ENCODE results near the gene ANKMY1. TPM values are rescaled to one million over a fixed set of nuclear protein-coding genes. Genes with fewer than 3 reads are reported as not detected.

ANKMY1 gene
- polyA plus RNA-seq, 3 donors, result 2.1 to 22.9 (median 2.9) TPM

GRCh38 chr2:240434728-240435456 is 122.9 kb downstream of the ANKMY1 start:
- Mint-ChIP-seq H3K27me3 (ENCODE audit: low read depth in 3 of 3) (peaks cover 34 to 65% (median 49%) of the 10 kb centered on the region in 3 donors), H3K4me3 (peak overlapping the region; percentile 75 to 87), H3K36me3 (peaks cover 0 to 2% of the 10 kb centered on the region in 2 donors), H3K4me1 (peaks cover 7% of the 10 kb centered on the region), H3K9me3 (peaks cover 0 to 10% (median 4%) of the 10 kb centered on the region in 7 donors), H3K27ac (peak overlapping the region in 1 of 7 donors; percentile 46)
- Histone ChIP-seq H3K4me1 (ENCODE audit: control insufficient read depth in 1 of 2, insufficient read depth in 2 of 2, low read length in 2 of 2) (peaks cover 0 to 17% of the 10 kb centered on the region in 2 donors), H3K9me3 (replicated peaks in 1 of 2; ENCODE audit: control insufficient read depth in 1 of 2, insufficient read depth in 1 of 2, low read length in 2 of 2) (peaks cover 0 to 14% of the 10 kb centered on the region in 2 donors), H3K4me2 (replicated peaks; ENCODE audit: extremely low read depth, low read length, poor library complexity, severe bottlenecking) (peak overlapping the region; percentile 71), H4K20me1 (ENCODE audit: insufficient read depth, low read length) (no peaks in the 10 kb centered on the region), H3K27me3 (ENCODE audit: control insufficient read depth in 2 of 2, insufficient read depth in 2 of 2, low read length in 2 of 2) (peaks cover 19 to 39% of the 10 kb centered on the region in 2 donors), H2AFZ (ENCODE audit: insufficient read depth, low read depth, low read length, poor library complexity, severe bottlenecking) (peak overlapping the region; percentile 63), H3K27ac (ENCODE audit: low read depth in 1 of 2, low read length in 2 of 2) (no peak overlapping the region), H3K79me2 (ENCODE audit: insufficient read depth, low read length) (no peaks in the 10 kb centered on the region), H3K4me3 (replicated peaks in 1 of 3; ENCODE audit: low read depth in 2 of 3, low read length in 3 of 3) (peak overlapping the region in 1 of 3 experiments; percentile 60), H3K36me3 (replicated peaks in 1 of 2; ENCODE audit: control insufficient read depth in 1 of 2, insufficient read depth in 2 of 2, low read length in 2 of 2) (no peaks in the 10 kb centered on the region), H3K9ac (ENCODE audit: insufficient read depth, low read length, poor library complexity, severe bottlenecking) (no peak overlapping the region)
- 2% methylated on average over 53 of the region's 71 CpGs for WGBS (ENCODE audit: insufficient coverage)
- DNase-seq, result peak; percentile 10 to 24 (median 14)
- TF ChIP-seq CTCF (IDR thresholded peaks at IDR 0.05), result no peak
- intact Hi-C loops (cut with micrococcal nuclease), result loop anchor here in 1 of 2 donors (10.0 kb wide), 1 partner anchor 200 kb away; no protein-coding TSS in a partner anchor

GRCh38 chr2:240433973-240434727 is 123.6 kb downstream of the ANKMY1 start:
- Histone ChIP-seq H3K4me1 (ENCODE audit: control insufficient read depth in 1 of 2, insufficient read depth in 2 of 2, low read length in 2 of 2) (peaks cover 0 to 17% of the 10 kb centered on the region in 2 donors), H3K79me2 (ENCODE audit: insufficient read depth, low read length) (no peaks in the 10 kb centered on the region), H2AFZ (ENCODE audit: insufficient read depth, low read depth, low read length, poor library complexity, severe bottlenecking) (peak overlapping the region; percentile 63), H3K27ac (ENCODE audit: low read depth in 1 of 2, low read length in 2 of 2) (no peak overlapping the region), H3K9ac (ENCODE audit: insufficient read depth, low read length, poor library complexity, severe bottlenecking) (no peak overlapping the region), H3K9me3 (replicated peaks in 1 of 2; ENCODE audit: control insufficient read depth in 1 of 2, insufficient read depth in 1 of 2, low read length in 2 of 2) (peaks cover 0 to 14% of the 10 kb centered on the region in 2 donors), H4K20me1 (ENCODE audit: insufficient read depth, low read length) (no peaks in the 10 kb centered on the region), H3K36me3 (replicated peaks in 1 of 2; ENCODE audit: control insufficient read depth in 1 of 2, insufficient read depth in 2 of 2, low read length in 2 of 2) (no peaks in the 10 kb centered on the region), H3K4me3 (replicated peaks in 1 of 3; ENCODE audit: low read depth in 2 of 3, low read length in 3 of 3) (peak overlapping the region in 1 of 3 experiments; percentile 60), H3K4me2 (replicated peaks; ENCODE audit: extremely low read depth, low read length, poor library complexity, severe bottlenecking) (peak overlapping the region; percentile 71), H3K27me3 (ENCODE audit: control insufficient read depth in 2 of 2, insufficient read depth in 2 of 2, low read length in 2 of 2) (peaks cover 19 to 39% of the 10 kb centered on the region in 2 donors)
- DNase-seq, result no peak
- Mint-ChIP-seq H3K4me1 (peaks cover 7% of the 10 kb centered on the region), H3K9me3 (peaks cover 0 to 10% (median 4%) of the 10 kb centered on the region in 7 donors), H3K27ac (peak overlapping the region in 1 of 7 donors; percentile 46), H3K4me3 (peak overlapping the region; percentile 75 to 87), H3K27me3 (ENCODE audit: low read depth in 3 of 3) (peaks cover 34 to 65% (median 46%) of the 10 kb centered on the region in 3 donors), H3K36me3 (peaks cover 0 to 2% of the 10 kb centered on the region in 2 donors)
- no peak for TF ChIP-seq CTCF (IDR thresholded peaks at IDR 0.05)
- WGBS (ENCODE audit: insufficient coverage), result 84% methylated on average over 9 of the region's 16 CpGs
- intact Hi-C loops (cut with micrococcal nuclease), result loop anchor here in 1 of 2 donors (10.0 kb wide), 1 partner anchor 199 kb away; no protein-coding TSS in a partner anchor

Measured in CD14-positive monocyte (primary cell).